Activated CD8-positive, alpha-beta T cell treated with anti-CD3 and anti-CD28 coated beads for 36 hours (primary cell): ENCODE measurements around the gene POLR2L. TPM values are rescaled to one million over a fixed set of nuclear protein-coding genes. Genes with fewer than 3 reads are reported as not detected.

Source experiments
- ATAC-seq: fragments of 200-7000 bp; cut with Tn5 transposase; one replicate; pipeline ENCODE4 v1.10.0; 2021; ENCODE audit warnings: mild to moderate bottlenecking, moderate library complexity
- CTCF ChIA-PET: fragments of 350-600 bp; sonication (Branson Sonifier 250); formaldehyde crosslinking; loops from one replicate; lab custom pipeline; 2021; ENCODE audit warnings: antibody characterized with exemption; lab: Charles Lee
- POLR2A ChIA-PET: fragments of 350-600 bp; sonication (Branson Sonifier 250); formaldehyde crosslinking; loops from one replicate; lab custom pipeline; 2021; ENCODE audit warnings: antibody characterized with exemption; lab: Charles Lee
- DNase-seq: peaks from one replicate; pipeline ENCODE4 v3.0.0-alpha.2; 2020
- H3K27ac Mint-ChIP-seq: one replicate; pipeline ENCODE4 v1.8.0; 2021; ENCODE audit warnings: mild to moderate bottlenecking, mixed read lengths
- H3K27me3 Mint-ChIP-seq: one replicate; pipeline ENCODE4 v1.8.0; 2021; ENCODE audit warnings: mixed read lengths
- H3K36me3 Mint-ChIP-seq: one replicate; pipeline ENCODE4 v1.8.0; 2021; ENCODE audit warnings: low read depth, mixed read lengths
- H3K4me1 Mint-ChIP-seq: one replicate; pipeline ENCODE4 v1.8.0; 2021; ENCODE audit warnings: low read depth, mixed read lengths
- H3K4me3 Mint-ChIP-seq: one replicate; pipeline ENCODE4 v1.8.0; 2021; ENCODE audit warnings: mild to moderate bottlenecking, moderate library complexity, mixed read lengths
- H3K9me3 Mint-ChIP-seq: one replicate; pipeline ENCODE4 v1.8.0; 2021; ENCODE audit warnings: mixed read lengths
- intact Hi-C: fragments of 100-400 bp; cut with micrococcal nuclease; formaldehyde crosslinking; loops from one replicate; pipeline ENCODE4 v1.10.0; 2022
- total RNA-seq, 2 experiments: library from RNA; stranded (reverse); gene quantifications; one replicate each; pipeline ENCODE4 v1.2.3, GENCODE V29; 2021
- TF ChIP-seq, protein P1 (sequence below): fragments of 200-600 bp; IDR thresholded peaks from one replicate; pipeline ENCODE4 v1.8.0; 2022; ENCODE audit warnings: antibody characterized with exemption, mild to moderate bottlenecking

POLR2L gene
- total RNA-seq, 2 experiments from 2014 or later = 83.0 to 89.2 TPM

GRCh38 chr11:820655-821511 is 21.4 kb downstream of the POLR2L start:
- H3K4me1 Mint-ChIP-seq = peaks cover 10% of the 10 kb centered on the region
- CTCF ChIA-PET = interaction anchor here (1.1 to 2.2 kb wide), 2 partner anchors 9 to 11 kb away, joined by 3 to 11 read pairs; partner anchors contain the start of gene CD151

GRCh38 chr11:819943-820649 is 22.2 kb downstream of the POLR2L start:
- Mint-ChIP-seq H3K4me1 (peaks cover 10% of the 10 kb centered on the region), H3K27ac (peak overlapping the region; percentile 64), H3K36me3 (peaks cover 13% of the 10 kb centered on the region), H3K27me3 (peaks cover 2% of the 10 kb centered on the region), H3K4me3 (peak overlapping the region; percentile 73), H3K9me3 (no peaks in the 10 kb centered on the region)
- ChIA-PET CTCF (interaction anchor here (0.6 to 2.2 kb wide), 4 partner anchors 8 to 231 kb away, joined by 3 to 11 read pairs (median 3); partner anchors contain the start of gene CD151), POLR2A (interaction anchor here (1.2 to 15.6 kb wide), 6 partner anchors 9 to 24 kb away, joined by 3 to 273 read pairs (median 10); partner anchors contain the start of genes CD151, CRACR2B, POLR2L and RPLP2)
- intact Hi-C loops = no loop called here
- TF ChIP-seq, protein P1, sequence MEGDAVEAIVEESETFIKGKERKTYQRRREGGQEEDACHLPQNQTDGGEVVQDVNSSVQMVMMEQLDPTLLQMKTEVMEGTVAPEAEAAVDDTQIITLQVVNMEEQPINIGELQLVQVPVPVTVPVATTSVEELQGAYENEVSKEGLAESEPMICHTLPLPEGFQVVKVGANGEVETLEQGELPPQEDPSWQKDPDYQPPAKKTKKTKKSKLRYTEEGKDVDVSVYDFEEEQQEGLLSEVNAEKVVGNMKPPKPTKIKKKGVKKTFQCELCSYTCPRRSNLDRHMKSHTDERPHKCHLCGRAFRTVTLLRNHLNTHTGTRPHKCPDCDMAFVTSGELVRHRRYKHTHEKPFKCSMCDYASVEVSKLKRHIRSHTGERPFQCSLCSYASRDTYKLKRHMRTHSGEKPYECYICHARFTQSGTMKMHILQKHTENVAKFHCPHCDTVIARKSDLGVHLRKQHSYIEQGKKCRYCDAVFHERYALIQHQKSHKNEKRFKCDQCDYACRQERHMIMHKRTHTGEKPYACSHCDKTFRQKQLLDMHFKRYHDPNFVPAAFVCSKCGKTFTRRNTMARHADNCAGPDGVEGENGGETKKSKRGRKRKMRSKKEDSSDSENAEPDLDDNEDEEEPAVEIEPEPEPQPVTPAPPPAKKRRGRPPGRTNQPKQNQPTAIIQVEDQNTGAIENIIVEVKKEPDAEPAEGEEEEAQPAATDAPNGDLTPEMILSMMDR = no peak
- ATAC-seq (peak; percentile 78), DNase-seq (peak; percentile 97)

More at GRCh38 chr11:820655-821511, 21.4 kb downstream of the POLR2L start:
- intact Hi-C loops = no loop called here
- POLR2A ChIA-PET = interaction anchor here (1.2 to 15.6 kb wide), 8 partner anchors 8 to 25 kb away, joined by 3 to 273 read pairs (median 6); partner anchors contain the start of genes CD151, CRACR2B, POLR2L and RPLP2
- DNase-seq (no peak), ATAC-seq (no peak)
- H3K27me3 Mint-ChIP-seq = peaks cover 2% of the 10 kb centered on the region
- H3K9me3 Mint-ChIP-seq = no peaks in the 10 kb centered on the region
- no peak overlapping the region for H3K27ac Mint-ChIP-seq
- TF ChIP-seq, protein P1 = no peak
- H3K4me3 Mint-ChIP-seq = peak overlapping the region; percentile 73
- H3K36me3 Mint-ChIP-seq = peaks cover 16% of the 10 kb centered on the region

GRCh38 chr11:819129-819931 is 23.0 kb downstream of the POLR2L start:
- H3K27ac Mint-ChIP-seq = peak overlapping the region; percentile 64

More at GRCh38 chr11:819129-819931, 23.0 kb downstream of the POLR2L start:
- no peaks in the 10 kb centered on the region for H3K27me3 Mint-ChIP-seq
- intact Hi-C loops = no loop called here
- H3K9me3 Mint-ChIP-seq = no peaks in the 10 kb centered on the region
- H3K4me3 Mint-ChIP-seq = peak overlapping the region; percentile 73
- ATAC-seq (peak; percentile 85), DNase-seq (peak; percentile 94)
- ChIA-PET POLR2A (interaction anchor here (0.9 to 15.6 kb wide), 9 partner anchors 8 to 24 kb away, joined by 3 to 273 read pairs (median 4); partner anchors contain the start of genes CD151, CRACR2B, POLR2L and RPLP2), CTCF (interaction anchor here (0.6 to 2.2 kb wide), 7 partner anchors 8 to 232 kb away, joined by 3 to 11 read pairs (median 3); partner anchors contain the start of gene CD151)
- H3K4me1 Mint-ChIP-seq = peaks cover 10% of the 10 kb centered on the region
- H3K36me3 Mint-ChIP-seq = peaks cover 8% of the 10 kb centered on the region
- TF ChIP-seq, protein P1 = peak; percentile 56
